Lung (tissue), 12 donors: ENCODE results near the gene DPP9. TPM values are rescaled to one million over a fixed set of nuclear protein-coding genes. Genes with fewer than 3 reads are reported as not detected.

Source experiments
- ATAC-seq: fragments of 200-7000 bp; cut with Tn5 transposase; one replicate; pipeline ENCODE4 v1.9.1; 2020; ENCODE audit warnings: moderate number of reproducible peaks; ENCODE audit not compliant: insufficient read depth, low FRiP score
- DNase-seq, 3 donors: peaks; one replicate each; pipeline ENCODE4 v3.0.0-alpha.2; 2013 to 2017
- H3K27ac ChIP-seq, 2 donors: one replicate each; pipeline ENCODE4 v1.5.1; 2013; ENCODE audit warnings: mild to moderate bottlenecking in 2 of 2, moderate library complexity in 2 of 2, control low read depth in 1 of 2, inconsistent platforms in 1 of 2, low read depth in 1 of 2, low read length in 1 of 2
- H3K27me3 ChIP-seq, 3 donors: one replicate each; pipeline ENCODE4 v1.5.1; 2013; ENCODE audit warnings: low read length in 2 of 3; ENCODE audit not compliant: control insufficient read depth in 3 of 3, insufficient read depth in 3 of 3
- H3K36me3 ChIP-seq, 4 donors: one replicate each; pipeline ENCODE4 v1.5.1; 2013; ENCODE audit warnings: low read length in 4 of 4, mild to moderate bottlenecking in 1 of 4, moderate library complexity in 1 of 4; ENCODE audit not compliant: control insufficient read depth in 4 of 4, insufficient read depth in 4 of 4
- H3K4me1 ChIP-seq, 5 donors: one replicate each; pipeline ENCODE4 v1.5.1; 2013; ENCODE audit warnings: low read length in 5 of 5, mild to moderate bottlenecking in 2 of 5, moderate library complexity in 1 of 5; ENCODE audit not compliant: control insufficient read depth in 5 of 5, insufficient read depth in 5 of 5
- H3K4me3 ChIP-seq: one replicate; pipeline ENCODE4 v1.5.1; 2013; ENCODE audit warnings: mild to moderate bottlenecking, control low read depth, moderate library complexity
- H3K9ac ChIP-seq, 2 donors: one replicate each; pipeline ENCODE4 v1.5.1; 2013; ENCODE audit warnings: low read length in 2 of 2, control low read depth in 1 of 2; ENCODE audit not compliant: insufficient read depth in 1 of 2
- H3K9me3 ChIP-seq, 4 donors: one replicate each; pipeline ENCODE4 v1.5.1; 2013; ENCODE audit warnings: low read length in 3 of 4, mild to moderate bottlenecking in 1 of 4, moderate library complexity in 1 of 4; ENCODE audit not compliant: control insufficient read depth in 4 of 4, insufficient read depth in 3 of 4
- CTCF ChIP-seq: IDR thresholded peaks from 2 replicates; pipeline ENCODE4 v1.5.1; 2012; ENCODE audit warnings: mild to moderate bottlenecking; ENCODE audit errors: control extremely low read depth, extremely low read depth
- WGBS, 2 donors: extraction: QIAGEN DNeasy Blood & Tissue Kit; methylation state at CpG; one replicate each; pipeline ENCODE4 v1.1.7; 2013; 5-methylcytosine and 5-hydroxymethylcytosine counted together
- polyA plus RNA-seq, 2 donors: library from polyadenylated mRNA; stranded (reverse); fragments of 200-250 nt; gene quantifications; one replicate each; pipeline ENCODE4 v1.2.1, GENCODE V29; 2013
- total RNA-seq, 2 donors: library from RNA; depleted of rRNA in 1 of 2; stranded (reverse); fragments of >200 nt in 1 of 2; gene quantifications; one replicate each; pipeline ENCODE4 v1.2.1, GENCODE V29; 2014 to 2021
- donor health status: control.
- donor health status: control.
- donor health status: Bipolar disorder and iron deficiency.
- donor health status: healthy.
- donor health status: DM: yes; HTN: yes; CAD: no.

DPP9 gene
- total and polyA plus RNA-seq, 4 donors: 33.2 to 95.5 (median 43.9) TPM

GRCh38 chr19:4702764-4703163, 20.9 kb downstream of the DPP9 start:
- H3K9me3 ChIP-seq: no peaks in the 10 kb centered on the region

GRCh38 chr19:4701557-4701956, 22.1 kb downstream of the DPP9 start:
- Histone ChIP-seq H3K9me3 (no peaks in the 10 kb centered on the region), H3K4me3 (no peak overlapping the region), H3K36me3 (peaks cover 18 to 71% (median 27%) of the 10 kb centered on the region in 4 donors), H3K27ac (peak overlapping the region in 1 of 2 donors; percentile 44), H3K27me3 (no peaks in the 10 kb centered on the region), H3K9ac (no peak overlapping the region), H3K4me1 (peaks cover 0 to 2% (median 0%) of the 10 kb centered on the region in 5 donors)
- WGBS, 2 donors: 76 to 90% methylated on average over 8 of the region's 8 CpGs
- no peak for ATAC-seq
- no peak for DNase-seq
- TF ChIP-seq CTCF: no peak

More at GRCh38 chr19:4702764-4703163, 20.9 kb downstream of the DPP9 start:
- H3K9ac ChIP-seq: no peak overlapping the region
- ATAC-seq (no peak), DNase-seq (no peak)
- no peak overlapping the region for H3K4me3 ChIP-seq
- H3K27me3 ChIP-seq: no peaks in the 10 kb centered on the region
- H3K36me3 ChIP-seq: peaks cover 15 to 64% (median 21%) of the 10 kb centered on the region in 4 donors
- peaks cover 0 to 2% (median 0%) of the 10 kb centered on the region in 5 donors for H3K4me1 ChIP-seq
- peak overlapping the region in 1 of 2 donors; percentile 4 for H3K27ac ChIP-seq
- 88 to 94% methylated on average over 11 of the region's 11 CpGs for WGBS, 2 donors
- no peak for TF ChIP-seq CTCF

GRCh38 chr19:4700693-4700970, 23.0 kb downstream of the DPP9 start:
- DNase-seq: no peak
- H3K36me3 ChIP-seq: peaks cover 20 to 72% (median 26%) of the 10 kb centered on the region in 4 donors
- no peaks in the 10 kb centered on the region for H3K27me3 ChIP-seq
- H3K9ac ChIP-seq: no peak overlapping the region
- no peak for TF ChIP-seq CTCF
- H3K4me3 ChIP-seq: no peak overlapping the region
- no peak for ATAC-seq
- WGBS, 2 donors: 91 to 93% methylated on average over 11 of the region's 11 CpGs
- no peaks in the 10 kb centered on the region for H3K9me3 ChIP-seq
- no peaks in the 10 kb centered on the region for H3K4me1 ChIP-seq
- no peak overlapping the region for H3K27ac ChIP-seq
